Activated CD4-positive, alpha-beta memory T cell treated with anti-CD3 and anti-CD28 coated beads, Interleukin-2, amount 10 ng/mL, durations not matched to agents 7 days and 5 days (primary cell): ENCODE results near the gene ADAP1. TPM values are rescaled to one million over a fixed set of nuclear protein-coding genes. Genes with fewer than 3 reads are reported as not detected.
"Not testable (repeated sequence)": the region's sequence is repeated elsewhere in the genome, so short reads cannot be mapped to it uniquely, and the experiment has no call there.

Experiments
- CTCF ChIA-PET: fragments of 350-600 bp; sonication (Branson Sonifier 250); formaldehyde crosslinking; loops from one replicate; lab custom pipeline; 2021; ENCODE audit warnings: antibody characterized with exemption, inconsistent platforms; lab: Charles Lee
- POLR2A ChIA-PET: fragments of 350-600 bp; sonication (Branson Sonifier 250); formaldehyde crosslinking; loops from one replicate; lab custom pipeline; 2021; ENCODE audit warnings: antibody characterized with exemption; lab: Charles Lee
- DNase-seq: peaks from one replicate; pipeline ENCODE4 v3.0.0-alpha.2; 2020
- H3K27ac Mint-ChIP-seq: one replicate; pipeline ENCODE4 v1.8.0; 2021; ENCODE audit warnings: mild to moderate bottlenecking, mixed read lengths
- H3K27me3 Mint-ChIP-seq: one replicate; pipeline ENCODE4 v1.8.0; 2021; ENCODE audit warnings: mixed read lengths
- H3K36me3 Mint-ChIP-seq: one replicate; pipeline ENCODE4 v1.8.0; 2021; ENCODE audit warnings: low read depth, mixed read lengths
- H3K4me1 Mint-ChIP-seq: one replicate; pipeline ENCODE4 v1.8.0; 2021; ENCODE audit warnings: mixed read lengths
- H3K4me3 Mint-ChIP-seq: one replicate; pipeline ENCODE4 v1.8.0; 2021; ENCODE audit warnings: mild to moderate bottlenecking, mixed read lengths
- H3K9me3 Mint-ChIP-seq: one replicate; pipeline ENCODE4 v1.8.0; 2021; ENCODE audit warnings: mixed read lengths
- total RNA-seq, 2 experiments: library from RNA; stranded (reverse); gene quantifications; one replicate each; pipeline ENCODE4 v1.2.3, GENCODE V29; 2021

Gene ADAP1
- total RNA-seq, 2 experiments from 2014 or later, result 11.1 to 13.0 TPM

GRCh38 chr7:966291-967069 lies 12.0 kb upstream of the ADAP1 start:
- no peak overlapping the region for H3K27ac Mint-ChIP-seq
- H3K27me3 Mint-ChIP-seq, result peaks cover 9% of the 10 kb centered on the region
- H3K9me3 Mint-ChIP-seq, result no peaks in the 10 kb centered on the region
- no peak overlapping the region for H3K4me3 Mint-ChIP-seq
- ChIA-PET POLR2A (interaction anchor here (1.2 to 2.5 kb wide), 2 partner anchors 9 to 56 kb away, joined by 3 to 13 read pairs; partner anchors contain the start of gene COX19), CTCF (interaction anchor here (1.2 kb wide), 1 partner anchor 26 kb away, joined by 3 read pairs; no protein-coding TSS in a partner anchor)
- peaks cover 21% of the 10 kb centered on the region for H3K4me1 Mint-ChIP-seq
- no peak for DNase-seq
- H3K36me3 Mint-ChIP-seq, result peaks cover 46% of the 10 kb centered on the region

GRCh38 chr7:964401-965231 lies 10.1 kb upstream of the ADAP1 start:
- CTCF ChIA-PET, result no interaction called here
- no peaks in the 10 kb centered on the region for H3K9me3 Mint-ChIP-seq

GRCh38 chr7:963236-964078 lies 9.0 kb upstream of the ADAP1 start:
- POLR2A ChIA-PET, result interaction anchor here (1.2 to 1.6 kb wide), 2 partner anchors 11 to 63 kb away, joined by 3 to 12 read pairs; partner anchors contain the start of gene COX19
- Mint-ChIP-seq H3K9me3 (no peaks in the 10 kb centered on the region), H3K27me3 (peaks cover 14% of the 10 kb centered on the region), H3K27ac (no peak overlapping the region), H3K36me3 (peaks cover 27% of the 10 kb centered on the region), H3K4me1 (peaks cover 15% of the 10 kb centered on the region), H3K4me3 (no peak overlapping the region)
- DNase-seq, result no peak
- CTCF ChIA-PET, result no interaction called here

More at GRCh38 chr7:964401-965231, 10.1 kb upstream of the ADAP1 start:
- no peak overlapping the region for H3K4me3 Mint-ChIP-seq
- peaks cover 13% of the 10 kb centered on the region for H3K27me3 Mint-ChIP-seq
- H3K36me3 Mint-ChIP-seq, result peaks cover 38% of the 10 kb centered on the region
- H3K27ac Mint-ChIP-seq, result no peak overlapping the region
- peaks cover 15% of the 10 kb centered on the region for H3K4me1 Mint-ChIP-seq
- POLR2A ChIA-PET, result interaction anchor here (0.7 to 2.5 kb wide), 3 partner anchors 9 to 11 kb away, joined by 3 to 13 read pairs (median 3); partner anchors contain the start of gene COX19
- no peak for DNase-seq

DNA sequence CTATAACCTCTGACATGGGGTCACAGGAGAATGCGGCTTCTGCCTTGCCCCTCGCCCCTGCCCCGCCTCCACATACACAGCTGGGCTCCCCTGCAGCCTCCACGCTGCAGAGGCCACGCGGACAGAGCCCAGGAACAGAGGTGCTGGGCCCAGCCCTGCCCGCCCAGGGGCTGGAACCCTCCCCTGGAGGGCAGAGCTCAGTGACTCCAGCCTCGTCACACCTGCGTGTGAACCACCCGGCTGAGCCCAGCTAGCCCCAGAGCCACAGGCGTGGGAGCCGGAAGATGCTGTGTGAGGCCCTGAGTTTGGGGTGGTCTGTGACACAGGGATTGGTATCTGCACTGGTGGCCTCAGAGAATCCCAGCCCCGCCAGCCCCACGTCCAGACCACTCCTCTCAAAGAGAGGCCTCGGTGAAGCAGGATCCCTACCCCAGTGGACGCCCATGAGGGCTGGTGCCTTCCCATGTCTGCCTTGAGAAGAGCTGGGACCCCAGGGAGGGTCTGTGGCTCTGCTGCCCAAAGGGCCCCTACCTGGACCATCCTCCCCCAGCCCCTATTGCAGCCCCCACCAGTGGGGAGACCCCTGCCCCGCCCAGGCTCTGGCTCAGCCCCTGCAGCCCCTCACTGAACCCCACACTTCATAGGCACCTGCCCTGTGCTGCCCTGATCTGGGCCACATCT lies 8.1 kb upstream of the ADAP1 start:
- no peak for DNase-seq
- Mint-ChIP-seq H3K27me3 (peaks cover 14% of the 10 kb centered on the region), H3K4me3 (no peak overlapping the region), H3K9me3 (no peaks in the 10 kb centered on the region), H3K27ac (no peak overlapping the region), H3K4me1 (peaks cover 15% of the 10 kb centered on the region), H3K36me3 (peaks cover 18% of the 10 kb centered on the region)
- CTCF ChIA-PET, result interaction anchor here (1.1 kb wide), 1 partner anchor 11 kb away, joined by 3 read pairs; no protein-coding TSS in a partner anchor
- POLR2A ChIA-PET, result interaction anchor here (1.2 to 1.6 kb wide), 2 partner anchors 12 to 62 kb away, joined by 3 to 12 read pairs; partner anchors contain the start of gene COX19

DNA sequence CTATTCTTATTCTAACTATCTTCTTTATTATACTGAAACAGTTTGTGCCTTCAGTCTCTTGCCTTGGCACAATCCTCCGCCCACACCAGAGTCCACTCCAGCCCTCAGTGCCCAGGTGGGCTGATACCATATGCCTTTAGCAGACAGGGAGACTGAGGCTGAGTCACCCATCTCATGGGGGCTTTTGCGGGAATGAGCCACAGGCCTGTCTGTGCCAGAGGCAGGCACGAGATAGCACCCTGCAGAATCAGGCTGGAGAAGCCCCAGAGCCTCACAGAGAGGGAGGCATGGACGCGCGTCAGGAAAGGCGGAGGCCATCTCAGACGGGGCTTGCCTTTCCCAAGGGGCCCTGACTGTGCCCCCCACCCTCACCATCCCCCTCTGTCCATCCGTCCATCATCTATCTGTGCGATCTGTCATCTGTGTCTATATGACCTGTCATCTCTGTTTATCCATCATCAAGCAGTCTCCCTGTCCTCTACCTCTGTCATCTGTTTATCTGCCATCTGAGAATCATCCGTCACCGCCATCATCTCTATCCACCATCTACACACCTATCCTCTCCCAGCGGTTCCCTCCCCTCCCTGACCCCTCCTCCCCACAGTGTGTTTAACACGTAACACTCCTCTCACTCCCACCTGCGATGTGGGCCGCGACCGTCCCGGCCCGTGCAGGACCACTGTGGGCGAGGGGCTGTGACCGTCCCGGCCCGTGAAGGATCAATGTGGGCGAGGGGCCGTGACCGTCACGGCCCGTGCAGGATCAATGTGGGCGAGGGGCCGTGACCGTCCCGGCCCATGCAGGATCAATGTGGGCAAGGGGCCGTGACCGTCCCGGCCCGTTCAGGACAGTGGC lies 7.3 kb upstream of the ADAP1 start:
- Mint-ChIP-seq H3K27me3 (peaks cover 14% of the 10 kb centered on the region), H3K36me3 (peaks cover 11% of the 10 kb centered on the region), H3K4me1 (peaks cover 15% of the 10 kb centered on the region), H3K4me3 (no peak overlapping the region), H3K9me3 (no peaks in the 10 kb centered on the region), H3K27ac (no peak overlapping the region)
- CTCF ChIA-PET, result interaction anchor here (1.1 kb wide), 1 partner anchor 12 kb away, joined by 3 read pairs; no protein-coding TSS in a partner anchor
- POLR2A ChIA-PET, result interaction anchor here (1.2 to 1.6 kb wide), 2 partner anchors 13 to 61 kb away, joined by 3 to 12 read pairs; partner anchors contain the start of gene COX19
- no peak for DNase-seq

GRCh38 chr7:960972-961371 lies 6.5 kb upstream of the ADAP1 start:
- peaks cover 14% of the 10 kb centered on the region for H3K4me1 Mint-ChIP-seq
- peaks cover 17% of the 10 kb centered on the region for H3K27me3 Mint-ChIP-seq
- H3K4me3 Mint-ChIP-seq, POLR2A ChIA-PET, H3K27ac Mint-ChIP-seq, H3K9me3 Mint-ChIP-seq, H3K36me3 Mint-ChIP-seq, DNase-seq: not testable (repeated sequence)
- CTCF ChIA-PET, result interaction anchor here (0.8 kb wide), 1 partner anchor 104 kb away, joined by 3 read pairs; no protein-coding TSS in a partner anchor

GRCh38 chr7:960269-960871 lies 5.9 kb upstream of the ADAP1 start:
- CTCF ChIA-PET, result interaction anchor here (0.8 kb wide), 1 partner anchor 105 kb away, joined by 3 read pairs; no protein-coding TSS in a partner anchor

GRCh38 chr7:959740-960139 lies 5.3 kb upstream of the ADAP1 start:
- H3K4me3 Mint-ChIP-seq, H3K9me3 Mint-ChIP-seq, H3K36me3 Mint-ChIP-seq, H3K27ac Mint-ChIP-seq, POLR2A ChIA-PET, DNase-seq, CTCF ChIA-PET: not testable (repeated sequence)
- peaks cover 15% of the 10 kb centered on the region for H3K4me1 Mint-ChIP-seq
- H3K27me3 Mint-ChIP-seq, result peaks cover 24% of the 10 kb centered on the region

More at GRCh38 chr7:960269-960871, 5.9 kb upstream of the ADAP1 start:
- Mint-ChIP-seq H3K36me3 (peaks cover 4% of the 10 kb centered on the region), H3K27me3 (peaks cover 21% of the 10 kb centered on the region), H3K9me3 (no peaks in the 10 kb centered on the region), H3K4me1 (peaks cover 14% of the 10 kb centered on the region), H3K27ac (no peak overlapping the region), H3K4me3 (no peak overlapping the region)
- POLR2A ChIA-PET, result no interaction called here
- DNase-seq, result no peak

- Mint-ChIP-seq H3K36me3 (no peaks in the 10 kb centered on the region), H3K4me1 (peaks cover 11% of the 10 kb centered on the region), H3K27me3 (peaks cover 23% of the 10 kb centered on the region), H3K4me3 (no peak overlapping the region), H3K9me3 (no peaks in the 10 kb centered on the region), H3K27ac (no peak overlapping the region)
- no peak for DNase-seq
- POLR2A ChIA-PET, result no interaction called here
- CTCF ChIA-PET, result no interaction called here
These were observed 4.8 kb upstream of the ADAP1 start for GRCh38 chr7:959271-959670.

DNA sequence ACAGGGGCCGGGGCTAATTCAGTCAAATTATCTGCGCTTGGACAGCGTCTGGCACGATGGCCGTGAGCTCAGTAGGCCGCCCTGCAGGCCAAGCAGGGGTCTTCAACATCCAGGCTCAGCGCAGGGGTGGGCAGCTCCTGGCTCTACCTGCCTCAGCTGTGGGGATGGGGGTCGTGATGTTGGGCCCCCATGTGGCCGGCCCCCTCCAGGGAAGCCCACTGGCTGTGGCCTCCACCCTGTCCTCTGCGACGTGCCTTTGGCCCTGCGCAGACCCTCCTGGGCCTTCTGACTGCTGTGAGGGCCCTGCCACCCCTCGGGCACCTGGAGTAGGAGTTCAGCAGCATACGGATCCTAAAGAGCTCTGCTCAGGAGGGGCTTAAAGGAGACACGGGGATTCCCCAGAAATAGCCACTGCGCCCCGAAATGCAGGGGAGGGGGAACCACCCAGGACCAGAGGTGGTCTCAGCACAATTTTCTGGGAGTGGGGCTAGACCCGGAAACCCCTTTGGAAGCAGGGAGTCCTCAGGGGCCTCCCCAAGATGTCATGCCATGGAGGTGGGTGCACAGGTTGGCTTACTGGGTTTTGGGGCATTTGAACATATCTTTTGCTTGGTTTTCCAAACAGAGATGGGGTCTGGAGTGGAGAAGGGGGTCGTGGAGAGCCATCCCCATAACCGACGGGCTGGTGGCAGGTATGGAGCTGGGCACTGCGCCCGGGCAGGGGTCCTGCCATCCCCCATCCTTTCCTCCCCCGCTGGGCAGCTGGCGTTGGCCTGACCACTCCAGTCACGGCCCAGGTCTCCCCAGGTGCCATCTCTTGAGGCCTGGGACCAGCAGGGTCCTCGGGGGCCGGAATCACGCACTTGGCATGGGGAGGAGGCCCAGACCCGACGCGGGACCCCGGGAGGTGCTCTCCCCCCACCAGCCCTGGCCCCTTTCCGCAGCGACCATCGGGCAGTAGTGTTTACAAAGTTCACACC lies 4.0 kb upstream of the ADAP1 start:
- Mint-ChIP-seq H3K36me3 (no peaks in the 10 kb centered on the region), H3K9me3 (no peaks in the 10 kb centered on the region), H3K4me3 (no peak overlapping the region), H3K27ac (no peak overlapping the region), H3K27me3 (peaks cover 21% of the 10 kb centered on the region), H3K4me1 (peaks cover 7% of the 10 kb centered on the region)
- ChIA-PET CTCF (interaction anchor here (1.0 to 1.5 kb wide), 2 partner anchors 35 to 50 kb away, joined by 4 read pairs; no protein-coding TSS in a partner anchor), POLR2A (interaction anchor here (1.5 kb wide), 1 partner anchor 16 kb away, joined by 8 read pairs; the partner anchor contains the start of gene COX19)
- no peak for DNase-seq
